Raji (cell line): ENCODE measurements around the gene TP53I11.

ENCODE experiments used
- POLR2A ChIP-seq: IDR thresholded peaks from 2 replicates; pipeline ENCODE4 v1.6.1; 2011; ENCODE audit warnings: low read depth, low read length, control low read depth; ENCODE audit not compliant: insufficient read depth

TP53I11 gene

DNA sequence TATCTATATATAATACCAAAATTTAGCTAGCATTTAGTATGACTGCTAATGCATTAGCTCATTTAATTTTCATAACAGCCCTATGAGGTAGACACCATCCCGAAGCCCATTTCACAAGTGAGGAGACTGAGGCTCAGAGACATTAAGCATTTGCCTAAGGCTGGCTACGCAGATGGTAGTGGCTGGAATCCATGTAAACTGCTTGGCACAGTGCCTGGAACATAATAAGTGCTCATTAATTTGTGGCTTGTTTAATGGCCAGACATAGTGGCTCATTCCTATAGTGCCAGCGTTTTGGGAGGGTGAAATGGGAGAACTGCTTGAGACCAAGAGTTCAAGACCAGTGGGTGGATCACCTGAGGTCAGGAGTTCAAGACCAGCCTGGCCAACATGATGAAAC is 17.8 kb upstream of the TP53I11 start:
- TF ChIP-seq POLR2A: no peak

DNA sequence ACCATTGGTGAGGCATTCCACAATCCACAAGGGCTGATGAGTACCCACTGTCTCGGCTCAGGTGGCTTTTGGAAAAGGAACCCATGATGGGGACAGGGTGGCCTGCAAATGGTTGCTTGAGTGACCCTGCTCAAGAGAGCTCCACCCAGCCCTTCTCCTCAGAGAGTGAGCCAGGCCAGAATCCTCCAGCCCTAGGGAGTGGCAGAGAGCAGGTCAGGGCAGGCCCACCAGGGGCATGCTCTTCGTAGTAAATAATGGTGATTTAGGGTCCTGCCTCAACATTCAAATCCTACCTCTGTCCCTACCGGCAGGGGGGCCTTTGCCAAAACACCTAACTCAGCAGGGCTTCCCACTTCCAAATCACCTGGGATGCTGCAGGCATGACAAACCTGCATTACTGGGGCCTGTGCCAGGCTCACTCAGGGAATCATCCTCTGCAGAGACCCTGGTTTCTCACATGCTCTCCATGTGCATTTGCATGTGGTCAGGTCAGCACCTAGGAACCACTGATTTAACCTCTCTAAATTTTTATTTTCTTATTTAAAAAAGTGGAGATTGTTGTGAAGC is 17.3 kb upstream of the TP53I11 start:
- no peak for TF ChIP-seq POLR2A

DNA sequence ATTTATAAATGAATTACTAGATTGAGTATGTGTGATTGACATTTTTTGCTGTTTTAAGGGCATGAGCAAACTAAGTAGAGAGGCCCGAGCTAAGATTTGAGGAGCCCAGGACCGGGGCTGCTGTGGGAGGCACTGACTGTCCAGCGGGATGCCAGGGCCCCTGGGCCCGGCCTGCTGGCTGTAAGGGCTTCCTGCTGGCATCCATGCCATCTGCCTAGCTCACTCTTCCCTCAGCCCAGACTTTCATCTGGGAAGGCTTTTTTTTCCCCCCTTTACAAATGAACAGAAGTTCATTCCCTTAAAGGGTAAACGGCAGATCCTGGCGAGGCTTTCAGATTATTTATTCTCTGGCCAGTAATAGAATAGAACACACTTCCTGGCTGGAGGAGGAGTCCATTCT is 16.0 kb upstream of the TP53I11 start:
- TF ChIP-seq POLR2A: no peak

DNA sequence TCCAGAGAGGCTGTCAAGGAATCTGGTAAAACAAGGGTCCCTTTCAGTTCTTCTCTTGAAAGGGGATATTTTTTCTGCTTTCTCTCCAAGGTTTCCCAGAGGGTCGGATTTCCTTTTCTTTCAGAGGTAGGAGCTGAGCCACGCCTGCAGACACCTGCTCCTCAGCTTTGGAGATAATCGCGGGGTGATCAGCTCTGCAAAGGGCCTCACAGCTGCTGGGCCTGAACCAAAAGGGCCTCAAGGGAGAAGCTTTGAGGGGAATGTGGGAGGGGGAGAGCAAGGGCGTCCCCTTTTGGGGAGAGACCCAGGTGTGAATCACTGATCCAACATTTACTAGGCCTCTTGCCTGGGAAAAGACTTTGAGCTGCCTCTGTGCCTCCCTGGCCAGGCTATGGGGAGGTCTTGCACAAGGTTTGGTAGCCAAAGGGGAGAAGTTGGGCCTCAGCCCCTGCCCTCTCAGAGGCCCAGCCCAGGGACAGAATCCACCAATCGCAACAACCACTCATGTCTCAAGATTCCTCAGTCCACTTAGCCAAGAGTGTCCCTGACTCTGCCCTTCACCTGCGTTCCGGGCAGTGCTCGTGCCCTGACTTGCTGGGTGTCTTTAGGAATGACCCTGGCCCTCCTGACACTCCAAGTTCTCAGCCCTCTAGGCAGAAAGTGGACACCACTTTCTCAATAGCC is 14.0 kb upstream of the TP53I11 start:
- TF ChIP-seq POLR2A: no peak

DNA sequence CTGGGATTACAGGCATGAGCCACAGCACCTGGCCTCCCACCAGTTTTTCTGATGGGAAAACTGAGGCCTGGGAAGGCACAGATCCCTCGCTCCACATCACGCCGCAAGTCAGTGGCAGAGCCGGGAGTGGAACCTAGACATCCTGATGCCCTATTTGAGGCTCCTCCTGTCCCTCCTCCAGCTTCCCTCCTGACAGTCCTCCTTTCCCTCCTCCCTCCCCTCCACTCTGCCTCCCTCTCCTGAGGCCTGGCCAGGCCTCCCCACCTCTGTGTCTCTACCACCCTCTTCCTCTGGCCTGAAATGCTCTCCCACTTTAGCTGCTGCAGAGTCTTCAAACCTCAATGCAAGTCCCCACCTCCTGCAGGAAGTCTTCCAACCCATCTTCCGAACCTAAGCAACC is 13.3 kb upstream of the TP53I11 start:
- no peak for TF ChIP-seq POLR2A

DNA sequence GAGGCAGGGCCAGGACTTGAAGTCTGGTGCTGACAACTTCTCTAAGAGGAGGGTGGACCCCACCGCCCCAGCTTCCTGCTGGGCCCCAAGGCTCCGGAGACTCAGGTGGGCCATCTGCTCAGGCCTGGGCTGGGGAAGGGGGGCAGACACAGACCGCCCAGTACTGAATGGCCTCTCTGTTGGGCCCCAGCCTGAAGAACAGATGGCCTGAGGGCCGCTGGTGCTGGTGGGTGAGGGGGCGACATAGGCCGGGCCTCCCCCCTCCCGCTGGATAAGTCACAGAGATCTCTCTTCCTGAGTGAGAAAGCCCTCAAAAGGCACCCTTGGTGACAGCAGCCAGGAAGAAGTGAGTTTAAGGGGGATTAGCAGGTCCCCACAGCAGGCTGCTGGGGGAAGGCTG is 12.5 kb upstream of the TP53I11 start:
- no peak for TF ChIP-seq POLR2A

DNA sequence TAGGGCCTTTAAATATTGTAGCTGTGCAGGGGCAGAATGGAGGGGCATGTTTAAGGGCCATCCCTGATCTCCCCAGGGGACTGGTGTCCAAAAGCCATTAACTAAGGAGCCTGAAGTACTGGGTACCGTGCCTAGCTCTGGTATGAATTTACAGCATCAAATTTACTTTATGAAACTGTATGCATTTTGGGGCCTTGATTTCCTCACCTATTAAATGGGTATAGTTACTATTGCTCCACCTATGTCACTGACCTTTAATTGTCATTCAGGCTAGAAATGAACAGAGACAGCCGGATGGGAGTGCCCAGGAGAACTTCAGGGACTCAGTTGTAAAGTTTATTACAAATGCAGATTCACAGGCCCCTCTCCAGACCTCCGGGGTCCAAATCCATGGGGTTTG is 11.8 kb upstream of the TP53I11 start:
- no peak for TF ChIP-seq POLR2A

DNA sequence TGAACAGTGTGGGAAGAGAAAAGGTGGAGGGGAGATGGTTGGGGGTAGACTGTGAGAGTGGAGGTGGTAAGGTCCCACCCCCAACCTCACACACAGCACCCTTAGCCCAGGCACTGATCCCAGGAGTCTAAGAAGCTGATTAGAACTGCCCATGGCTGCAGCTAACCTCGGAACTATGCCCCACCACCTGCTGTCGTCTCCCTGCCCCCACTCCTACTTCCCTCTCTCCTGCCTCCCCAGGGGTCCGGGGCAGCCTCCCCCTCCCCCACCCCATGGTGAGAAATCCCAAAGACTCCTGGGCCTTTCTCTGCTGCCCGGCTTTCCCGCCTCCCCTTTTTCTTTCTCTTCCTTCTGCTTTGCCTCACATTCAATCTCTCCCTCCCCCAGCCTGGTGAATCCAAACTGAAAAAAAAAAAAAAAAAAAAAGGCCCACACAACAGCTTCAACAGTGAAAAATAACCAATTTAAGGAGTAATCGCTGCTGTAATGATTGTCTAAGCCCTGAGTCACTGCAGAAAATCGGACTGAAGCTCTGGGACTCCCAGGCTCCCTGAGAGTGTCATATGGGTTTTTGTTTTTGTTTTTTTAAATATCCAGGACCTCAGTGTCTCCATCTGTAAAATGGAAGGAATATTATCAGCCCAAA is 9.6 kb upstream of the TP53I11 start:
- TF ChIP-seq POLR2A: no peak

DNA sequence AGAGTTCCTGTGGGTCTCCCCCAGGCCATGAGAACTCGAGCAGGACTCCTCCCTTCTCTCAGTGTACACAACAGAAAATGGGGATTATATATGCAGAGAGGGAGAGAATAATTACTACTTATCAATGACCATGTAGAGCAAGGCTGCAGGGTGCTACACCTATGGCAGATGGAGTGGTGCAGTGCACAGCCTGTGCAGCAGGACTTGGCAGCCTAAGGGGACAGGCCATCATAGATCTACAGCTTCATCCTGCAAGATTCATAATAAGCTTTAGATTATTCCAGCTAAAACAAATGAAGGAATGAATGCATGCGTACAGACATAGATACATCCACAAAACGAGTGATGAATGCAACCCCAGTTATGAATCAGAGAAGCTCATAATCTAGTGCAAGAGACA is 8.4 kb upstream of the TP53I11 start:
- TF ChIP-seq POLR2A: no peak

DNA sequence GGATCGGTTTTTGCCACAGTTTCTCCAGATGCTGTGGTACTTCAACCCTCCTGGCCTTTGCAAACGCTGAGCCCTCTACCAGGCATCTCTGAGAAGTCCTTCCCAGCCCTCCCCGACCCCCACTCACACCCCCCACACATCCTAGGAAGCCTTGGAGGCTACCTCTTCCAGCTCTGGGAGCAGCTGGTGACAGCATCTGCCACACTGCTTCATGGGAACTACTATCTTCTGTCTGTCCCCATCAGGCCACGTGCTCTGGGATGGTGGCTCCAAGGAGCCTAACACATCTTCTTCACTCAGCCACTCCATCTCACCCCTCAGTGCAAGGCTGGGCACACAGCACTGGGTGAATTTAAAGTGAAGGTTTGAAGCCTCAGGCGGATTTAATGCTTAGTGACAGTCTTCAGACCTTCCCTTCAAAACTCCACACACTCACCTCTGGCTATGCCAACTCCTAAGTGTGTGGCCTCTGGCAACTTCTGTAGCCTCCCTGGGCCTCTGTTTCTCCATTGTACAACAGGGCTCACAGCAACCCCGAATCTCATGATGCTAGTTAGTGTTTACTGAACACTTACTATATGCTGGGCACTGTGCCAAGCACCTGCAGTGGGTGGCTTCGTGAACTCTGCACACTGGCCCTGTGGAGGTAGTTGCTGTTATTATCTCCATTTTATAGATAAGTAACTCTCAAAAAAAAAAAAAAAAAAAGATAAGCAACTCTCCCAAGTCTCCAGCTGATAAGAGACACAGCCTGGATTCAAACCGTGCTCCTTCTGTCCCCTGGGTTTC is 7.3 kb upstream of the TP53I11 start:
- no peak for TF ChIP-seq POLR2A

DNA sequence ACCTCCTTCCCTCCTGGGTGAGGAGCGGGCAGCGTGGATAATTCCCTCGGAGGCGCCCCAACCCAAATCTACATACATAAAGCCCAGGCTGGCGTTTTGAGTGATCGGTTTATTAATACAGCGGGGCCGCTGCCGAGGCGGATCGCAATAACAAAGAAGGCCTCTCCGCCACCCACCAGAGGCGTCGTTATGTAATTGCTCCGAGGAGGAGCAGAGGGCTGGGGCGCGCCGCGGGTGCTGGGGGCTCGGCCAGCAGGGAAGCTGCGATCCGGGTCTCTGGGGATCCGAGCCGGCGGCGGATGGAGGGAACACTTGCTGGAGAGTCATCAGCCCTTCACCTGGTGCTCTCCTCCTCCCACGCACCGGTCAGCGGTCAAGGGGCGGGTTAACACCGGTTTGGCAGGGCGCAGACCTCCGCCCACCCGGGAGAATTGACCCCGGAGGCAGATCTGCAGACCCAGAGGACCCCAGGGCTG is 6.4 kb upstream of the TP53I11 start:
- no peak for TF ChIP-seq POLR2A

DNA sequence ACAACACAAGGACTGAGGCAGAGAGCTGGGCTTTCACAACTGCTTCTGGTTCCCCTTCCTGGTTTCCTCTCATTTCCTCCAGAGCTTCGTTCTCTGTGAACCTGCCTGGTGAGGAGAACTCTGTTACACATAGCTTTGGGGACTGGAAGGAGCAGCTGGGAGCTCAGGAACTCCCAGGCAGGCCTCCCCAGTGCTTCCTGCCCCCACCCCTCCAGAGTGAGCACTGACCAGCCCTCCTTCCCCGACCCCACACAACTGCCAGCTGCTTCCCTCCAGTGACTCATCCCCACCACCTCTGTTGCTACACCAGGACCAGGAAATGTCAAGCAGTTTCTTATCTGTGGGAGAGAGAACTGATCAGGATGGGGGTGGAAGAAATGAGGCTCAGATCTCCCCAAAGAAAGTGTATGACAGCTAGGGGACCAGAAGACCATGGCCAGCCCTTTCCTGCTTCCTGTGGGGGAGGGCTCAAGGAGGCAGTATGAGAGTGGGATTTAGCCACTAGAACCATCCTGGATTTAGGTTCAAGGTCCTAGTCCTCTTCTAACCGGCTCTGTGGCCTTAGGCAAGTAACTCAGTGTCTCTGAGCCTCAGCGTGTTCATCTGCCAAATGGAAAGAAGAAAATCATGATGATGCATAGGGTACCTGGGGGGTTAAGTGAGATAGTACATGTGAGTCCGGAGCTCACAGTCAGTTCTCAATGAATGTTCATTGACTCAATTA is 4.5 kb upstream of the TP53I11 start:
- TF ChIP-seq POLR2A: no peak

DNA sequence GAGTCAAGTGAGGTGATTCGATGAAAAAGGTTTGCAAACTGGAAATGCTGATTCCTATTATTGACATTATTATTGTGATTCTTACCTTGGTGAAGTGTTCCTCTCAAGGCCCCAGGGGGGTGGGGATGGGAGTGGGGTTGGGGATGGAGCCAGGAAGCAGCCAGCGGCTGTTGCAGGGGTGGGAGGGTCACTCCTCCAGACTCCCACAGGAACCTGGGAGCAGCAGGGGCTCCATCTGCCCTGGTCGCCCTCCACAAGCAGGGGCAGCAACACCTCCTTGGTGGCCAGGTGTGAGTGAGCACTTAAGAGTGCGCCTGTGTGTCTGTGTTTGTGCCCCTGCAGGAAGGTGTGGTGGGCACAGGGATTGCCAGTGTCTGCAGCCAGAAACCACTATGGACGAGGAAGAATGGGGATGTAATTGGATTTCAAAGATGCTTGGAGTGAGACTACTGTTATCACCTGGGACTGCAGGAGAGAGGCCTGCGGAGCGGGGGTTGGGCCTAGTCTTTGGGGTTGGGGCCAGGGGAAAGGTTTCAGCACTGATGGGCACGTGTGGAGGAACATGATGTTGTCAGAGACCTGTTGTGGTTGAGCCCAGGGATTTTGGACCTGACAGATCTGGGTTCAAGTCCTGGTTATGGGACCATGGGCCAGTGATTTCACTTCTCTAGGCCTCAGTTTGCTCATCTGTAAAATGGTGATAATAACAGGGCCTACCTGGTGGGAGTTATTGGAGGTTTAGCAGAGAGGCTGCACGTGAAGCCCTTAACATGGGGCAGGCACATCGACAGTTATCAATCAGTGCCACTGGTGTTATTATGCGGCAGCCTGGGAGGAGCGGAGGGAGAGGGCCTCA is 3.6 kb upstream of the TP53I11 start:
- TF ChIP-seq POLR2A: no peak

DNA sequence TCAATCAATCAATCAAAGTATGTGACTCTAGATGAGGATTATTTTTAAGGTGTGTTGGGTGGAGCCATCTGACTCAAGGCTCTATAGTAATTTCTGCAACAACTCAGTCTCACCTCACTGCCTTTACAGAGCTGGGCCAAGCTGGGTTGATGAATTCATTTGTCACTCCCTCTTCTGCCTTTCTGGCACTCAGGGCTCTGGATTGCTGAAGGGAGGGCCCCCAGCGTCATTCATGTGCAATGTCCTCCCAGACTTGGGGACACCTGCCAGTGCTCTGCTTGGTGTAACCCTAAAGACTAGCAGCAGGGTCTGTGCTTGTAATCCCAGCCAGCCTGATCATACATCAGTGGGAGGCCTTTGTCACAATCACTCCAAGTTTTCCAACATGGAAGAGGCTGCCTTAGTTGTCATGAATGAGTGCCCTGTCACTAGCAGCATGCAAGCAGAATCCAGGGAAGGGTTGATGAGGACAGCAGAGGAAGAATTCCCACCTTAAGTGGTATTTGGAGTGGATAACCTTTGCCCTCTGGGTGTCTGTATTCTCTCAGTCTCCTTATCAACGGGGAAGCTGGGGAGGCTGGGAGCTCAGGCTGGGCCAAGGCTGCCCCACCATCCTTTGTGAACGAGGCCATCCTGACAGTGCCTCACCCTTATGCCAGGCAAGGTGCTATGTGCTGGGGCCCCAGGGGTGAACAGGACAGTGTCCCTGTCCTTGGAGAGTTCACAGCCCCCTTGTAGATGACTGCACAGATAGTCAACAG is 2.0 kb upstream of the TP53I11 start:
- no peak for TF ChIP-seq POLR2A

DNA sequence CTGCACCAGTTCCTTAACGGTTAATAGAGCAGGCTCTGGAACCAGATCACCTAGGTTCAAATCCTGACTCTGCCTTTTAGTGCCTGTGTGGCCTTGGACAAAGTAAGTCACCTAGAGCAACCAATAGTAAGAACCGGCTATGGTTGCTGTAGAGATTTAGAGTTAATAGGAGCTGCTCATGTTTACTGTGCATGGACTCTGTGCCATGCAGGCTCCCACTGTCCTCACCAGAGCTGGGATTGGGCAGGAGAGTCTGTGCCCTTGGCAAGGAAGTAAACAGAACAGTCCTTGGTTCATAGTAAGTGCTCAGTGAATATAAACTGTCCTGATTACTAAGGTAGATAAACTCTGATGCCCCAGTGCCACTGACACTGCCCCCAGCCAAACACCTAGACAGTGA is 1.4 kb upstream of the TP53I11 start:
- no peak for TF ChIP-seq POLR2A
